Karpas-422 (cell line): ENCODE measurements around the gene CCL23. TPM values are rescaled to one million over a fixed set of nuclear protein-coding genes. Genes with fewer than 3 reads are reported as not detected.
A peak's percentile ranks its signal among the peaks of the same experiment; 100 is the strongest.

Experiments used
- DNase-seq: peaks from one replicate; pipeline ENCODE4 v3.0.0-alpha.2; 2015
- H2AFZ ChIP-seq: fragments of 200-600 bp; sonication (generic); 2 replicates; pipeline ENCODE4 v1.6.1; 2014; ENCODE audit warnings: antibody characterized with exemption, low read length, mixed read lengths
- H3K27ac ChIP-seq: fragments of 200-600 bp; sonication (generic); 2 replicates; pipeline ENCODE4 v1.5.1; 2014; ENCODE audit warnings: mild to moderate bottlenecking, low read length, moderate library complexity
- H3K27me3 ChIP-seq: fragments of 200-600 bp; sonication (generic); 2 replicates; pipeline ENCODE4 v1.6.1; 2014; ENCODE audit warnings: low read length, mixed read lengths
- H3K36me3 ChIP-seq: fragments of 200-600 bp; sonication (generic); 2 replicates; pipeline ENCODE4 v1.6.1; 2014; ENCODE audit warnings: low read length, mixed read lengths; ENCODE audit not compliant: insufficient read depth
- H3K4me1 ChIP-seq: fragments of 200-600 bp; sonication (generic); 2 replicates; pipeline ENCODE4 v1.6.1; 2014; ENCODE audit warnings: mild to moderate bottlenecking, low read length, mixed read lengths
- H3K4me2 ChIP-seq: fragments of 200-600 bp; sonication (generic); 2 replicates; pipeline ENCODE4 v1.6.1; 2014; ENCODE audit warnings: low read length, low read depth, mild to moderate bottlenecking; ENCODE audit not compliant: poor library complexity, severe bottlenecking
- H3K4me3 ChIP-seq: fragments of 200-600 bp; sonication (generic); 2 replicates; pipeline ENCODE4 v1.5.1; 2014; ENCODE audit warnings: mild to moderate bottlenecking, antibody characterized with exemption, low read length, mixed read lengths
- H3K79me2 ChIP-seq: fragments of 200-600 bp; sonication (generic); 2 replicates; pipeline ENCODE4 v1.6.1; 2014; ENCODE audit warnings: mild to moderate bottlenecking, low read length, mixed read lengths
- H3K9ac ChIP-seq: fragments of 200-600 bp; sonication (generic); 2 replicates; pipeline ENCODE4 v1.6.0; 2014; ENCODE audit warnings: low read length
- H3K9me2 ChIP-seq: fragments of 200-600 bp; sonication (generic), shearing (Covaris generic); replicated peaks from 2 replicates; pipeline ENCODE4 v1.6.0; 2014; ENCODE audit warnings: mild to moderate bottlenecking, low read length, moderate library complexity; ENCODE audit not compliant: insufficient read depth
- H3K9me3 ChIP-seq: fragments of 300-700, 200-600 bp; sonication (generic); 2 replicates; pipeline ENCODE4 v1.6.1; 2014; ENCODE audit warnings: low read length, mixed read lengths
- H4K20me1 ChIP-seq: fragments of 200-600 bp; sonication (generic); 2 replicates; pipeline ENCODE4 v1.6.1; 2014; ENCODE audit warnings: mild to moderate bottlenecking, antibody characterized with exemption, low read length, low read depth; ENCODE audit not compliant: insufficient read depth
- total RNA-seq: library from RNA; depleted of rRNA; stranded (reverse); fragments of >200 nt; shearing (Covaris generic); gene quantifications from 2 replicates; pipeline ENCODE4 v1.2.3, GENCODE V29; 2014; ENCODE audit warnings: low replicate concordance; rRNA removed

CCL23 gene, protein sequence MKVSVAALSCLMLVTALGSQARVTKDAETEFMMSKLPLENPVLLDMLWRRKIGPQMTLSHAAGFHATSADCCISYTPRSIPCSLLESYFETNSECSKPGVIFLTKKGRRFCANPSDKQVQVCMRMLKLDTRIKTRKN
- not detected in 2 replicates for total RNA-seq

DNA sequence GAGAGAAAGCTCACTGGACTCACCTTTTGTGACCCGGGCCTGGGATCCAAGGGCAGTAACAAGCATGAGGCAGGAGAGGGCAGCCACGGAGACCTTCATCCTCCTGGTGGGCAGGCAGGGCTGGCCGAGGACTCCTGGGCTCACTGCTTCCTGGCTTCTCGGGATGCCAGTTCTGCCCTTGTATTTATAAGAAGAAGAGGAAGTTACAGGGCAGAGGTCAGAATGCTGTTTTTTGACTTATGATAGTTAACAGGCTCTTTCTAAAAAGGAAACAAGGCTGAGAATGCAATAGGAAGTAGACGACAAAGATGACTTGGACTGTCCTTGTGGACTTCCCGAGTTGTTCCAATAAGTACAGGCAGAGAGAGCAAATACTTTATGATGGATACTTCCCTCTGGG is at the start of gene CCL23:
TSS of gene CCL23 (minus strand) at position 174 of the 400 bp plus-strand sequence. CDS start at position 99, 75 bp downstream.
- Histone ChIP-seq H2AFZ (no peak within 1 kb of the TSS), H3K9me2 (no peaks in the 10 kb centered on the region), H3K79me2 (no peaks in the 10 kb centered on the region), H3K27me3 (no peaks in the 10 kb centered on the region), H3K27ac (no peak within 1 kb of the TSS), H3K4me2 (peak within 1 kb of the TSS; percentile 1), H4K20me1 (no peaks in the 10 kb centered on the region), H3K4me3 (no peak within 1 kb of the TSS), H3K4me1 (peaks cover 15% of the 10 kb centered on the region), H3K9me3 (no peaks in the 10 kb centered on the region), H3K9ac (no peak within 1 kb of the TSS), H3K36me3 (no peaks in the 10 kb centered on the region)
- no peak for DNase-seq

DNA sequence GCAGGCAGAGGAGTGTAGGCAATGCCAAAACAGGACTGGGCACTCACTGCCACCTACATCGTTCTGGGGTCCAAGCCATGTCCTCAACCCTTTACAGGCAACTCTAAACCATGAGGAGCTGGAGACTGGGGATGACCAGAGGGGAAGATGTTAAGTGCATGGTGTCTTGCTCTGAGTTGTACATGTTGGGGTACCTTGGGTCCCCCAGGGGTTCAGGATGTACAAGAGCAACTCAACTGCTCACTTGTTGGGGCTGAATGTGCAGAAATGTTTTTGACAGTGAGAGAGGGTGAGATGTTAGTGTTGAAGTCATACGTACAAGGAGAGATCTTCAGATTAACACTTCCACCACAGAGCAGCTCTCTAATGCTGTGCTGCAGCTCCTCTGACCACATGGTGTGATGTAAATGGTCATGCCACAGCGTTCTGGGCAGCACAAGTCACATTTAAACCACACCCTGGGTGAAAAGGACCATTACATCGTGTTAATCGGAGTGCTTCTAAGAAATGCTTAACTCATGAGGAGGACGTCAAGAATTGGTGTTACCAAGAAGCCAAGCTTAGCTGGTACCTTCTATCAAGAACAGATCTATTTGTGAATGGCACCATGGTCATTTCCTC is 48.7 kb upstream of the CCL23 start:
- H3K27me3 ChIP-seq, result peaks cover 2% of the 10 kb centered on the region; the same call in 1 of the 2 replicates

DNA sequence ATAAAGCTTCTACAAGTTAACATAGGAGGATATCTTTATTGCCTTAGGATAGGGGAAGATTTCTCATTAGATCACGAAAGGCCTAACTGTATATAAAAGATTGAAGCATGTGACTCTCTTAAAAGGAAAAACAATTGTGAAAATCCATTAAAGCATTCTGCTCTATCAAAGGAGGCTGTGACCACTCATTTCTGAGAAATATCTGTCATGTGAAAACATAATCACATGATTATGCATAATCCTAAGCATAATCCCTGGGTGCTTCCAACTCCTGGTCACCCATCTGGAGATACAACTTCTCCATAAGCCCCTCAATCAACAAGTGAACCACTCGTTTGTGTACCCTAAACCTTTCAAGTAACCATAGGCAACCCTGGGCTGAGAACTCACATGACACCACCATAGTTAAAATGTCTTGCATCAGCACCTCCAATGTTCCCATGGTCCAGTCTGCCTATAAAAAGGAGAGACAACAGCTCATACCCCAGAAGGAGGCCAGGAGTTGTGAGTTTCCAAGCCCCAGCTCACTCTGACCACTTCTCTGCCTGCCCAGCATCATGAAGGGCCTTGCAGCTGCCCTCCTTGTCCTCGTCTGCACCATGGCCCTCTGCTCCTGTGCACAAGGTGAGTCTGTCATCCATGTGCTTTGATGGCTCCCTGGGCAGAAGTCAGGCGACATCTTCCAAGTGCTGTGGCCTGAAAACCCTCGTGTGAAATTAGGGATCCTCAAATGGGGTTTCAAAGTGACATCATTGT is 46.2 kb upstream of the CCL23 start, which contains the start of gene CCL18:
TSS of gene CCL18 (plus strand) at position 487 of the 756 bp plus-strand sequence. CDS start at position 558, 71 bp downstream.
- no peak for DNase-seq
- Histone ChIP-seq H3K4me3 (no peak within 1 kb of the TSS), H4K20me1 (no peaks in the 10 kb centered on the region), H3K4me1 (no peaks in the 10 kb centered on the region), H3K36me3 (no peaks in the 10 kb centered on the region), H3K27me3 (peaks cover 2% of the 10 kb centered on the region; the same call in 1 of the 2 replicates), H3K4me2 (no peak within 1 kb of the TSS), H3K79me2 (no peaks in the 10 kb centered on the region), H2AFZ (no peak within 1 kb of the TSS), H3K9ac (no peak within 1 kb of the TSS), H3K9me2 (no peaks in the 10 kb centered on the region), H3K9me3 (no peaks in the 10 kb centered on the region), H3K27ac (no peak within 1 kb of the TSS)

More for the DNA sequence above, 48.7 kb upstream of the CCL23 start:
- Histone ChIP-seq H2AFZ (no peak overlapping the region), H3K4me2 (no peak overlapping the region), H3K9me3 (no peaks in the 10 kb centered on the region), H3K4me1 (no peaks in the 10 kb centered on the region), H3K36me3 (no peaks in the 10 kb centered on the region), H3K27ac (no peak overlapping the region), H3K9me2 (no peaks in the 10 kb centered on the region), H3K9ac (no peak overlapping the region), H3K4me3 (no peak overlapping the region), H4K20me1 (no peaks in the 10 kb centered on the region), H3K79me2 (no peaks in the 10 kb centered on the region)
- no peak for DNase-seq

DNA sequence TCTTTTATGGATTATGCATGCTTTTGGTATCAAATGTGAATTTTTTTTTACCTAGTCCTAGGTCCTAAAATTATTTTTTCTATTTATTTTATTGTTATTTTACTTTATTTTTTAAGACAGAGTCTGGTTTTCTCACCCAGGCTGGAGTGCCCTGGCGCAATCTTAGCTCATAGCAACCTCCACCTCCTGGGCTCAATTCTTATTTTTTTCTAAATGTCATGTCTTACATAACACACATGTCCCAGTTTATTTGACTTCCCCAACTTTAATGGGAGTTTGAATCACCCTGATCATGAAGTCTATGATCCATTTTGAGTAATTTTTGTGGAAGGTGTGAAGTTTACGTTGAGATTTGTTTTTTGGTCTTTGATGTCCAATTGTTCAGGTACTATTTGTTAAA is 43.0 kb upstream of the CCL23 start:
- no peak for DNase-seq
- no peak overlapping the region for H2AFZ ChIP-seq
- no peaks in the 10 kb centered on the region for H3K79me2 ChIP-seq
- H3K9ac ChIP-seq, result no peak overlapping the region
- no peak overlapping the region for H3K4me2 ChIP-seq
- no peak overlapping the region for H3K27ac ChIP-seq
- no peaks in the 10 kb centered on the region for H3K4me1 ChIP-seq
- peaks cover 2% of the 10 kb centered on the region; the same call in 1 of the 2 replicates for H3K27me3 ChIP-seq
- H3K9me2 ChIP-seq, result no peaks in the 10 kb centered on the region
- H4K20me1 ChIP-seq, result no peaks in the 10 kb centered on the region
- no peak overlapping the region for H3K4me3 ChIP-seq
- H3K36me3 ChIP-seq, result no peaks in the 10 kb centered on the region
- H3K9me3 ChIP-seq, result no peaks in the 10 kb centered on the region

DNA sequence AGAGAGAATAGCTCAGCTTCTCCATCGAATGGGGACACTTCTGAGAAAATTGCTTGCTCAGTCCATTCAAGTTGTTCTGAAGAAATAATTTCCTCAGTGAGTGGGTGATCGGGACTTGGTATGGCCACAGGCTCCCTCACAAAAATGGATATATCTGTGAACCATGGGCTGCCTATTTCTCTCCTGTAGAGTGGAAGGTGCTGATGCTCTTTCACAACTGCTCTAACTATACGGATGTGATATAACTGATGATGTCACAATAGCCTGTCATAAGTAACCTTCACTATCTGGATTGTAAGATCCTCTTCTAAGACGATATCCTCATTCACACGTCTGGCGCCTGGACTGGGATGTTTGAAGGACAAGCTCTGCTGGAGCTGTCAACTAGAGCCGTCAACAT is 41.6 kb upstream of the CCL23 start:
- H3K27ac ChIP-seq, result no peak overlapping the region
- H3K4me1 ChIP-seq, result no peaks in the 10 kb centered on the region
- H3K4me3 ChIP-seq, result no peak overlapping the region
- H3K79me2 ChIP-seq, result no peaks in the 10 kb centered on the region
- no peaks in the 10 kb centered on the region for H4K20me1 ChIP-seq
- no peaks in the 10 kb centered on the region for H3K36me3 ChIP-seq
- peaks cover 2% of the 10 kb centered on the region; the same call in 1 of the 2 replicates for H3K27me3 ChIP-seq
- no peak for DNase-seq
- H3K9me2 ChIP-seq, result no peaks in the 10 kb centered on the region
- no peaks in the 10 kb centered on the region for H3K9me3 ChIP-seq
- H2AFZ ChIP-seq, result no peak overlapping the region
- no peak overlapping the region for H3K9ac ChIP-seq
- no peak overlapping the region for H3K4me2 ChIP-seq

DNA sequence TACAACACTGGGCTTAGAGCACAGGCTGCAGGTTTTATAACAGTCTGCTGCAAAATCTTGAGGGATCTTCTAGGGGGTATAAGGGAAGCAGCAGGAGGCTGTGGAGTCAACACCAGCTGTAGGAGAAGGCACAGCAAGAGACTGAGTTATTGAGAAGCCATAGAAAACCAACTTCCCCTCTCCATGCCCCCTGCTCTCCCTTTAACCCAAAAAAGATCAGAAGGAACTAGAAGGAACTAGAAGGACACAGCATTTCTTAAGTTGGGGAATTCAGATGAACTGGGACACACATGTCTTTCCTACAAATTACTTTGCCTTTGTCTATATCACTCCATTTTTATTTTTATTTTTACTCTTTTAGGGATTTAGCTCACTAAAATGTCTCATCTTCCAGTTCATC is 40.1 kb upstream of the CCL23 start:
- Histone ChIP-seq H3K27me3 (no peaks in the 10 kb centered on the region; the same call in 1 of the 2 replicates), H3K9ac (no peak overlapping the region), H2AFZ (no peak overlapping the region), H3K79me2 (no peaks in the 10 kb centered on the region), H3K4me3 (no peak overlapping the region), H3K9me3 (no peaks in the 10 kb centered on the region), H3K4me2 (no peak overlapping the region), H3K36me3 (no peaks in the 10 kb centered on the region), H3K4me1 (no peaks in the 10 kb centered on the region), H3K27ac (no peak overlapping the region), H3K9me2 (no peaks in the 10 kb centered on the region), H4K20me1 (no peaks in the 10 kb centered on the region)
- DNase-seq, result no peak

DNA sequence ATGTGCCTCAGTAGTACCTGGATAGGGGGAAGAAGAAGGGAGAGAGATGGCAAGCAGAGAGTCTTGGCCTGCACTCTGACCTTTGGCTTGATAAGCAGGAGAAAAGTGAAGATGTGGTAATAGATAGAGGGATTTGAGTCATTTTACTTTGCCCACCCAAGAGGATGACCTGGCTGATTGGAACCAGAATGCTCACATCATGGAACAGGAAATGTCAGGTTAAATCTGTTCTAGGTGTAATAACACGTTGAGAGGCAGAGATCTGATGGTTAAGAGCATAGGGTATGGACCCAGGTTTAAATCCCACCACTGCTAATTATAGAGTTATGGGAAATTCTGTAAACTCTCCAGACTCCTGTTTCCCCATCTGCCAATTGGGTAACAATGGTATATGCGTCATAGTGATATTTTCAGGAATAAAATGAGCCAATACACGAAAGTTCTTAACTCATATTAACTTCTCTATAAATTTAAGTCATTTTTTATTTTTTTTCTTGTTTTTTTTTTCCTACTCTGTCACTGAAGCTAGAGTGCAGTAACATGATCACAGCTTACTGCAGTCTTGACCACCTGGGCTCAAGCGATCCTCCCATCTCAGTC is 38.2 kb upstream of the CCL23 start:
- H3K4me2 ChIP-seq, result no peak overlapping the region
- no peak overlapping the region for H3K9ac ChIP-seq
- H3K27me3 ChIP-seq, result no peaks in the 10 kb centered on the region
- no peaks in the 10 kb centered on the region for H3K9me3 ChIP-seq
- no peaks in the 10 kb centered on the region for H3K9me2 ChIP-seq
- H3K79me2 ChIP-seq, result no peaks in the 10 kb centered on the region
- no peaks in the 10 kb centered on the region for H3K36me3 ChIP-seq
- no peaks in the 10 kb centered on the region for H4K20me1 ChIP-seq
- no peak overlapping the region for H3K4me3 ChIP-seq
- DNase-seq, result no peak
- H2AFZ ChIP-seq, result no peak overlapping the region
- no peaks in the 10 kb centered on the region for H3K4me1 ChIP-seq
- no peak overlapping the region for H3K27ac ChIP-seq

DNA sequence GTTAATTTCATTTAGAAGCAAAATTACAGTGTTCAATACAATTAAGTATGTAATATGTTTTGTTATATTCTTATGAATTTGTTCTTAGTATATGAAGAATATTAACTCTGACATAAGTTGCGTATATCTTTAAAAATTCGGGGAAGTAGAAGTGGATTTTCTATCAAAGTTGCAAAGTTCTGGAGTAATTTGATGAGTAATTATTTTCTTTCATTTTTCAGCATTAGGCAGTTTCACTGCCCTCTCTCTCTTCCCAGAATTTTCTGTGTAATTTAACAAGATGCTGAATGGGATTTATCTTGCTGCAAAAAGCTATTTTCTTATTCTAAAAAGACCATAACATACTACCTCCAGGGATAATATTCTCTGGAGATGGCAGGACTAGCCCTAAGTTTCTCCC is 37.4 kb upstream of the CCL23 start:
- H3K4me1 ChIP-seq, result no peaks in the 10 kb centered on the region
- no peak overlapping the region for H3K4me3 ChIP-seq
- DNase-seq, result no peak
- H3K36me3 ChIP-seq, result no peaks in the 10 kb centered on the region
- no peaks in the 10 kb centered on the region for H3K27me3 ChIP-seq
- no peak overlapping the region for H3K9ac ChIP-seq
- no peak overlapping the region for H3K27ac ChIP-seq
- H2AFZ ChIP-seq, result no peak overlapping the region
- no peaks in the 10 kb centered on the region for H3K9me3 ChIP-seq
- H3K4me2 ChIP-seq, result no peak overlapping the region
- no peaks in the 10 kb centered on the region for H4K20me1 ChIP-seq
- no peaks in the 10 kb centered on the region for H3K79me2 ChIP-seq
- H3K9me2 ChIP-seq, result no peaks in the 10 kb centered on the region
